ENCODE results near the gene TMEM30B.

Gene TMEM30B

GRCh38 chr14:61233436-61233956, 47.6 kb downstream of the TMEM30B start:
- DNase-seq (ENCODE audit: low read depth), result no peak

DNA sequence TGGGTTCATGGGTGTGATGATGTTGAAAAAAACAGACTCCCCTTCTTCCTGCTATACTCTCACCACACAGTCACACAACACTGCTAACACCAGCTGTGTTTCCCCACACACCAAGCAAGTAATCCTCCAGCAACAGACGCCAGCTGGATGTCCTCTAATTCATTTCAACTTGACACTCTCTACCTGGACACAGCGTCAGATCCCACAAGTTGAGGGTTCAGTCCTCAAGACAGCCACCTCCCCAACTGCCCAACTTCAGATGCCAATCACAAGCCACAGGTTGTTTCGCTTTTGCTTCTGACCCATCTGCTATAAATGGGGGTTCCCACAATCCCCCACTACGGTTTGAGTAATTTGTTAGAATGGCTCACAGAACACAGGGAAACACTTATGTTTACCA, 49.3 kb downstream of the TMEM30B start:
- no peak for DNase-seq (ENCODE audit: low read depth)

GRCh38 chr14:61229981-61230380, 51.2 kb downstream of the TMEM30B start:
- DNase-seq (ENCODE audit: low read depth), result no peak

- DNase-seq (ENCODE audit: low read depth), result no peak
These were observed 51.7 kb downstream of the TMEM30B start for GRCh38 chr14:61229475-61229888.

DNA sequence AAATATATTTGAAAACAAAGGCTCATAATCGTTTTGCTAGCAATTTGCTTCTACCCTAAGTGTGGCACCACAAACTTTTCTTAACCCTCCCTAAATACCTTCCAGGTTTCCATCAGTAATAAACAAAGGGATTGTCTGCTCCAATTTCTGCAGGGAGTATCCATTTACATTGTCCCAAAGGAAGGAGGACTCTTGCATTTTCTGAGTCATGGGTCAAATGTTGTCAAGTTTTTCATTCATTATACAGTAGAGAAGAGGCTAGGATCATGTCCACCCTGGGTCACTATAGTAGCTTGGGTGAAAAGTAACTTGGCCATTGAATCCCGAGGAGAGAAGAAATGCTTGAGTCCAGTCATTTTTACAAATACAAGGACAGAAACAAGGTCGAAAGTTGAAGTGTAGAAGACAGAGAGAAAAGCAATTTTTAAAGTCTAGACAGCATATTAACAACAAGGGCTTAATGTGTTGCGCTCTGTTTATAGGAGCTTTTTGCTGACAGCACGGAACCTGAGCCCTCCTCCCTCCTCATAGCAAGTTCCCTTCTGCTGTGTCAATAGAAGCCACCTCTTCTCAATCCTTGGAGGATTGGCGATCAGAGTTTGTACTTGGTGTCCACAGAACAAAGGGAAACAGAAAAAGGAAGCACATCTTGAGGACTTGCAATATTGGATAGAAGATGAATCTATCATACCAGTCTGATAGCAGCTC, 53.1 kb downstream of the TMEM30B start:
- DNase-seq (ENCODE audit: low read depth), result no peak
